ENCODE measurements around the gene SPACDR. TPM values are rescaled to one million over a fixed set of nuclear protein-coding genes. Genes with fewer than 3 reads are reported as not detected.
A peak's percentile ranks its signal among the peaks of the same experiment; 100 is the strongest.

Gene SPACDR
- total and polyA plus RNA-seq, 7 donors: 0.63 to 0.95 TPM; not detected in 5

GRCh38 chr7:100413346-100413745 lies 50.7 kb downstream of the SPACDR start:
- Histone ChIP-seq H3K36me3 (no peaks in the 10 kb centered on the region), H3K9me3 (no peaks in the 10 kb centered on the region), H3K4me3 (no peak overlapping the region), H3K27me3 (no peaks in the 10 kb centered on the region), H3K4me1 (no peaks in the 10 kb centered on the region), H3K27ac (no peak overlapping the region)
- intact Hi-C loops (cut with DNase I): no loop called here
- DNase-seq: no peak
- TF ChIP-seq POLR2AphosphoS5 (IDR thresholded peaks at IDR 0.05) (no peak), CTCF (IDR thresholded peaks at IDR 0.05) (no peak), EP300 (IDR thresholded peaks at IDR 0.05) (no peak), POLR2A (IDR thresholded peaks at IDR 0.05) (no peak)

GRCh38 chr7:100411101-100411500 lies 53.0 kb downstream of the SPACDR start:
- no peaks in the 10 kb centered on the region for H3K27me3 ChIP-seq
- no peaks in the 10 kb centered on the region for H3K4me1 ChIP-seq
- no peaks in the 10 kb centered on the region for H3K36me3 ChIP-seq
- no peak for DNase-seq
- intact Hi-C loops (cut with DNase I): no loop called here
- no peak for TF ChIP-seq CTCF (IDR thresholded peaks at IDR 0.05)
- TF ChIP-seq EP300 (IDR thresholded peaks at IDR 0.05): no peak
- TF ChIP-seq POLR2A (IDR thresholded peaks at IDR 0.05): no peak
- TF ChIP-seq POLR2AphosphoS5 (IDR thresholded peaks at IDR 0.05): no peak
- WGBS, 2 donors: 92 to 95% methylated on average over 6 of the region's 6 CpGs
- H3K27ac ChIP-seq: no peak overlapping the region
- H3K4me3 ChIP-seq: no peak overlapping the region
- no peaks in the 10 kb centered on the region for H3K9me3 ChIP-seq

GRCh38 chr7:100407285-100408180 lies 56.5 kb downstream of the SPACDR start:
- H3K36me3 ChIP-seq: no peaks in the 10 kb centered on the region
- H3K4me1 ChIP-seq: no peaks in the 10 kb centered on the region
- H3K27ac ChIP-seq: no peak overlapping the region
- no peak overlapping the region for H3K4me3 ChIP-seq
- H3K9me3 ChIP-seq: no peaks in the 10 kb centered on the region
- intact Hi-C loops (cut with DNase I): no loop called here
- no peak for DNase-seq
- no peaks in the 10 kb centered on the region for H3K27me3 ChIP-seq
- TF ChIP-seq CTCF (IDR thresholded peaks at IDR 0.05) (peak in 3 of 4 experiments; percentile 36 to 46 (median 41)), POLR2A (IDR thresholded peaks at IDR 0.05) (no peak)
- 56 to 58% methylated on average over 12 of the region's 12 CpGs for WGBS, 2 donors

- H3K4me1 ChIP-seq: no peaks in the 10 kb centered on the region
- no peaks in the 10 kb centered on the region for H3K36me3 ChIP-seq
- intact Hi-C loops (cut with DNase I): no loop called here
- TF ChIP-seq POLR2AphosphoS5 (IDR thresholded peaks at IDR 0.05) (no peak), EP300 (IDR thresholded peaks at IDR 0.05) (no peak), POLR2A (IDR thresholded peaks at IDR 0.05) (no peak), CTCF (IDR thresholded peaks at IDR 0.05) (no peak)
- 56 to 68% methylated on average over 6 of the region's 6 CpGs for WGBS, 2 donors
- H3K27ac ChIP-seq: no peak overlapping the region
- H3K27me3 ChIP-seq: no peaks in the 10 kb centered on the region
- no peak for DNase-seq
- no peak overlapping the region for H3K4me3 ChIP-seq
- no peaks in the 10 kb centered on the region for H3K9me3 ChIP-seq
These were observed 57.3 kb downstream of the SPACDR start for GRCh38 chr7:100406767-100407166.

Other genes starting within 250 kb of the SPACDR start
- gene PVRIG, start 244.3 kb downstream of the SPACDR start, total RNA-seq: under 1 TPM in 3 of 4 donors, not detected in 1; 0.16 to 0.95 (median 0.36) TPM
- gene PVRIG, start 244.3 kb downstream of the SPACDR start, polyA plus RNA-seq: 10 to 100 TPM in 1 of 3 donors, under 1 TPM in 1, not detected in 1; 0.60 to 12.0 TPM
- gene SPDYE3, start 156.6 kb downstream of the SPACDR start, total RNA-seq: not detected
- gene SPDYE3, start 156.6 kb downstream of the SPACDR start, polyA plus RNA-seq: under 1 TPM in 1 of 3 donors, not detected in 2; 0.16 TPM
- gene PILRB, start 106.1 kb downstream of the SPACDR start, total RNA-seq: 10 to 100 TPM; 25.3 to 56.2 (median 44.4) TPM
- 10 to 100 TPM in 1 of 3 donors, 1 to 10 TPM in 2; 4.9 to 65.6 (median 7.2) TPM for gene PILRB, start 106.1 kb downstream of the SPACDR start, polyA plus RNA-seq
- gene PILRA, start 90.8 kb downstream of the SPACDR start, total RNA-seq: 10 to 100 TPM in 1 of 4 donors, 1 to 10 TPM in 3; 5.0 to 10.0 (median 5.9) TPM
- gene PILRA, start 90.8 kb downstream of the SPACDR start, polyA plus RNA-seq: 1 to 10 TPM; 5.4 to 6.9 (median 5.5) TPM
- 1 to 10 TPM; 3.8 to 9.4 (median 6.2) TPM for gene ZCWPW1, start 35.6 kb downstream of the SPACDR start, total RNA-seq
- 1 to 10 TPM; 1.2 to 6.2 (median 5.4) TPM for gene ZCWPW1, start 35.6 kb downstream of the SPACDR start, polyA plus RNA-seq
- 10 to 100 TPM; 20.0 to 29.7 (median 25.5) TPM for gene MEPCE, start 34.4 kb downstream of the SPACDR start, total RNA-seq
- gene MEPCE, start 34.4 kb downstream of the SPACDR start, polyA plus RNA-seq: 10 to 100 TPM; 18.0 to 32.1 (median 19.7) TPM
- gene PPP1R35, start 27.8 kb downstream of the SPACDR start, total RNA-seq: 10 to 100 TPM; 17.4 to 42.6 (median 35.2) TPM
- 10 to 100 TPM; 28.2 to 45.5 (median 31.4) TPM for gene PPP1R35, start 27.8 kb downstream of the SPACDR start, polyA plus RNA-seq
- 10 to 100 TPM; 24.4 to 31.6 (median 28.5) TPM for gene TSC22D4, start 15.0 kb upstream of the SPACDR start, total RNA-seq
- gene TSC22D4, start 15.0 kb upstream of the SPACDR start, polyA plus RNA-seq: 10 to 100 TPM; 46.8 to 53.5 (median 51.1) TPM
- gene NYAP1, start 19.7 kb upstream of the SPACDR start, total RNA-seq: 1 to 10 TPM; 1.1 to 1.5 (median 1.4) TPM
- 1 to 10 TPM in 1 of 3 donors, under 1 TPM in 1, not detected in 1; 0.23 to 1.6 TPM for gene NYAP1, start 19.7 kb upstream of the SPACDR start, polyA plus RNA-seq
- 10 to 100 TPM; 17.5 to 32.7 (median 20.2) TPM for gene AGFG2, start 74.9 kb upstream of the SPACDR start, total RNA-seq
- gene AGFG2, start 74.9 kb upstream of the SPACDR start, polyA plus RNA-seq: 10 to 100 TPM; 28.8 to 33.0 (median 30.7) TPM
- gene SAP25, start 109.6 kb upstream of the SPACDR start, total RNA-seq: 1 to 10 TPM in 2 of 4 donors, under 1 TPM in 1, not detected in 1; 0.71 to 2.5 (median 1.9) TPM
- gene SAP25, start 109.6 kb upstream of the SPACDR start, polyA plus RNA-seq: 1 to 10 TPM in 1 of 3 donors, not detected in 2; 7.2 TPM
- gene LRCH4, start 121.9 kb upstream of the SPACDR start, total RNA-seq: 10 to 100 TPM; 28.9 to 74.5 (median 42.9) TPM
- 10 to 100 TPM; 28.2 to 92.3 (median 40.7) TPM for gene LRCH4, start 121.9 kb upstream of the SPACDR start, polyA plus RNA-seq
- gene FBXO24, start 122.1 kb upstream of the SPACDR start, total RNA-seq: 1 to 10 TPM in 1 of 4 donors, under 1 TPM in 2, not detected in 1; 0.27 to 2.8 (median 0.71) TPM
- 1 to 10 TPM in 1 of 3 donors, under 1 TPM in 2; 0.46 to 1.2 (median 0.95) TPM for gene FBXO24, start 122.1 kb upstream of the SPACDR start, polyA plus RNA-seq
- 10 to 100 TPM; 14.3 to 76.4 (median 21.4) TPM for gene PCOLCE, start 138.1 kb upstream of the SPACDR start, total RNA-seq
- gene PCOLCE, start 138.1 kb upstream of the SPACDR start, polyA plus RNA-seq: 10 to 100 TPM in 2 of 3 donors, 1 to 10 TPM in 1; 2.3 to 36.7 (median 10.8) TPM
- gene MOSPD3, start 148.3 kb upstream of the SPACDR start, total RNA-seq: 10 to 100 TPM in 3 of 4 donors, 1 to 10 TPM in 1; 8.0 to 16.4 (median 12.0) TPM
- gene MOSPD3, start 148.3 kb upstream of the SPACDR start, polyA plus RNA-seq: 10 to 100 TPM; 18.0 to 19.2 (median 18.7) TPM
- under 1 TPM in 1 of 4 donors, not detected in 3; 0.71 TPM for gene TFR2, start 177.3 kb upstream of the SPACDR start, total RNA-seq
- 1 to 10 TPM in 1 of 3 donors, not detected in 2; 2.2 TPM for gene TFR2, start 177.3 kb upstream of the SPACDR start, polyA plus RNA-seq
- under 1 TPM in 2 of 4 donors, not detected in 2; 0.68 to 0.71 TPM for gene ACTL6B, start 192.2 kb upstream of the SPACDR start, total RNA-seq
- gene ACTL6B, start 192.2 kb upstream of the SPACDR start, polyA plus RNA-seq: under 1 TPM in 1 of 3 donors, not detected in 2; 0.58 TPM
- gene GNB2, start 209.5 kb upstream of the SPACDR start, total RNA-seq: 100 to 1,000 TPM; 133 to 199 (median 163) TPM
- 100 to 1,000 TPM; 230 to 286 (median 236) TPM for gene GNB2, start 209.5 kb upstream of the SPACDR start, polyA plus RNA-seq
- gene GIGYF1, start 230.0 kb upstream of the SPACDR start, total RNA-seq: 10 to 100 TPM; 24.8 to 47.1 (median 26.6) TPM
- 10 to 100 TPM in 1 of 3 donors, 1 to 10 TPM in 2; 3.5 to 27.9 (median 4.8) TPM for gene GIGYF1, start 230.0 kb upstream of the SPACDR start, polyA plus RNA-seq
- gene POP7, start 241.9 kb upstream of the SPACDR start, total RNA-seq: 10 to 100 TPM; 20.5 to 39.5 (median 31.7) TPM
- 10 to 100 TPM; 43.5 to 46.2 (median 44.4) TPM for gene POP7, start 241.9 kb upstream of the SPACDR start, polyA plus RNA-seq